Measurements from ENCODE around the gene FRYL. TPM values are rescaled to one million over a fixed set of nuclear protein-coding genes. Genes with fewer than 3 reads are reported as not detected.
A peak's percentile ranks its signal among the peaks of the same experiment; 100 is the strongest.

Gene FRYL
- total and polyA plus RNA-seq, 2 of the 13 experiments (the other 11 are each of a cell fraction or from before 2014, with no cell fraction given) = 9.7 to 19.6 TPM

DNA sequence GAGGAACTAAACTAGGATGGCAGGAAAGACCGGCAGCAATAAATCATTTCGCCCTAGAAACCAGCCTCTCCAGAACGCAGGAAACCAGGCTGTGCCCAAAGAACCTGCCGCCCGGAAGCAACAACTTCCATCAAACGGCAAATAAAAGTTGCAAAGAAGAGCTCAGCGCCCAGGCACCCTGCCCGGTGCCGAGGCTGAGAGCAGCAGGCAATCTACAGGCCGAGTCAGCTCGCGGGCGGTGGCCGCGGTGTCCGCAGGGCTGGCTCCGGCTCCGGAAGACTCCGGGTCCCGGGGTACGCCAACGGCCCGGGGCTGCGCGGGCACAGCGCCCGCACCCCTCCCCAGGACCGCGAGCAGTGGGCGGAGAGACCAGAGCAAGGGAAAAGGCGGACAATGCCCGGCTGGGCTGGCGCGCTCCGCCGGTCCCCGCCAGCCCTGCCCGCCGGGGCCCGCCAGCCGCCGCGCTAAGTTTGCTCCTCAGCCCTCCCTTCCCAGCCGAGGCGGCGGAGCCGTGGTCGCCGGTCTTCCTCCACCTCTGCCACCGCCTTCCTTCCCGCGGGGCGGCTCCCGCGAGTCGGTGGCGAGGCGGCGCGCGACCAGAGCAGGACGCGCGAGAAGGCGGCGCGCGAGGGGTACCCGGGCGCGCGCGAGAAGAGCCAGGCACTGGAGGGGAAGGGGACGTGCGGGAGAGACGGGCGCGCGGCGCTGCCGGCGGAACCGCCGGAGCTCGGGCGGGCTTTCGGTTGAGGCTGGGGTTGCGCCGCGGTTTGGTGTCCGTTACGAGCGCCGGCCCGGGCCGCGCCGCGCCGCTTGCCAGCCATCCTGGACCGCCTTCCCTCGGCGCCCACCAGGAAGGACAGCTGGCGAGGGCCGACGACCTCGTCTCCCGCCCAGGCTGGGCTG is 733 bp downstream of the FRYL start (continued):
- TF ChIP-seq, protein P1, sequence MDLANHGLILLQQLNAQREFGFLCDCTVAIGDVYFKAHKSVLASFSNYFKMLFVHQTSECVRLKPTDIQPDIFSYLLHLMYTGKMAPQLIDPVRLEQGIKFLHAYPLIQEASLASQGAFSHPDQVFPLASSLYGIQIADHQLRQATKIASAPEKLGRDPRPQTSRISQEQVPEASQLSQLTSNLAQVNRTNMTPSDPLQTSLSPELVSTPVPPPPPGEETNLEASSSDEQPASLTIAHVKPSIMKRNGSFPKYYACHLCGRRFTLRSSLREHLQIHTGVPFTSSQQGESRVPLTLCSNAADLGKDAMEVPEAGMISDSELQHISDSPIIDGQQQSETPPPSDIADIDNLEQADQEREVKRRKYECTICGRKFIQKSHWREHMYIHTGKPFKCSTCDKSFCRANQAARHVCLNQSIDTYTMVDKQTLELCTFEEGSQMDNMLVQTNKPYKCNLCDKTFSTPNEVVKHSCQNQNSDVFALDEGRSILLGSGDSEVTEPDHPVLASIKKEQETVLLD (CRISPR knock-in tag; IDR thresholded peaks at IDR 0.05; ENCODE audit: low read depth) = no peak
- TF ChIP-seq CEBPG (CRISPR knock-in tag; IDR thresholded peaks at IDR 0.05) (no peak), ZNF577 (CRISPR knock-in tag; IDR thresholded peaks at IDR 0.05; ENCODE audit: borderline replicate concordance, low read depth) (no peak), MTA1 (CRISPR knock-in tag; IDR thresholded peaks at IDR 0.05; ENCODE audit: borderline replicate concordance) (peak; percentile 81; the same call in 1 of the 2 replicates), ZNF792 (CRISPR knock-in tag; IDR thresholded peaks at IDR 0.05) (no peak), ZNF652 (CRISPR knock-in tag; IDR thresholded peaks at IDR 0.05; ENCODE audit: borderline replicate concordance, low read depth) (no peak), SIN3B (IDR thresholded peaks at IDR 0.05; ENCODE audit: low read length) (no peak), ATM (IDR thresholded peaks at IDR 0.05; ENCODE audit: borderline replicate concordance) (no peak), ZNF296 (CRISPR knock-in tag; conservative IDR thresholded peaks at IDR 0.05) (no peak), ZNF816 (CRISPR knock-in tag; IDR thresholded peaks at IDR 0.05; ENCODE audit: borderline replicate concordance) (no peak), CBFB (CRISPR knock-in tag; IDR thresholded peaks at IDR 0.05) (0 out of 2 replicates have a peak, but pooled peaks have one; percentile 18), ZNF383 (CRISPR knock-in tag; IDR thresholded peaks at IDR 0.05; ENCODE audit: borderline replicate concordance) (no peak), NONO (IDR thresholded peaks at IDR 0.05) (no peak), NONO (CRISPR knock-in tag; conservative IDR thresholded peaks at IDR 0.05) (peak; percentile 67; the same call in 1 of the 2 replicates), RELA (CRISPR knock-in tag; IDR thresholded peaks at IDR 0.05) (no peak), ZNF749 (CRISPR knock-in tag; IDR thresholded peaks at IDR 0.05; ENCODE audit: borderline replicate concordance) (peak; percentile 38; the same call in 1 of the 2 replicates), GTF2F1 (IDR thresholded peaks at IDR 0.05; ENCODE audit: low read length) (no peak), STAG1 (CRISPR knock-in tag; IDR thresholded peaks at IDR 0.05) (no peak), ZFX (CRISPR knock-in tag; IDR thresholded peaks at IDR 0.05; ENCODE audit: low read depth) (peak; percentile 64), ARNTL (CRISPR knock-in tag; IDR thresholded peaks at IDR 0.05) (no peak), RORA (CRISPR knock-in tag; IDR thresholded peaks at IDR 0.05) (no peak), SRSF1 (optimal IDR thresholded peaks at IDR 0.05; ENCODE audit: low read depth, low read length) (no peak), ARID4A (CRISPR knock-in tag; IDR thresholded peaks at IDR 0.05; ENCODE audit: borderline replicate concordance) (peak; percentile 52; the same call in 1 of the 2 replicates)
- TF ChIP-seq, protein P2, sequence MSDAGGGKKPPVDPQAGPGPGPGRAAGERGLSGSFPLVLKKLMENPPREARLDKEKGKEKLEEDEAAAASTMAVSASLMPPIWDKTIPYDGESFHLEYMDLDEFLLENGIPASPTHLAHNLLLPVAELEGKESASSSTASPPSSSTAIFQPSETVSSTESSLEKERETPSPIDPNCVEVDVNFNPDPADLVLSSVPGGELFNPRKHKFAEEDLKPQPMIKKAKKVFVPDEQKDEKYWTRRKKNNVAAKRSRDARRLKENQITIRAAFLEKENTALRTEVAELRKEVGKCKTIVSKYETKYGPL (CRISPR knock-in tag; IDR thresholded peaks at IDR 0.05) = no peak

Data from HepG2 (cell line).